Fibroblast of mammary gland (primary cell): Measurements from ENCODE around the gene TMTC1.
A peak's percentile ranks its signal among the peaks of the same experiment; 100 is the strongest.

Experiments used
- DNase-seq: peaks from one replicate; pipeline ENCODE4 v3.0.0-alpha.2; 2010; ENCODE audit warnings: low read depth
- H3K4me3 ChIP-seq: 2 replicates; pipeline ENCODE4 v1.5.1; 2011; ENCODE audit warnings: low read depth, mild to moderate bottlenecking, low read length, moderate library complexity; ENCODE audit not compliant: control insufficient read depth
- TF ChIP-seq, protein P1 (sequence below): conservative IDR thresholded peaks from 2 replicates; pipeline ENCODE4 v1.5.1; 2011; ENCODE audit warnings: low read depth, low read length, inconsistent platforms; ENCODE audit not compliant: control insufficient read depth, insufficient read depth

Gene TMTC1

DNA sequence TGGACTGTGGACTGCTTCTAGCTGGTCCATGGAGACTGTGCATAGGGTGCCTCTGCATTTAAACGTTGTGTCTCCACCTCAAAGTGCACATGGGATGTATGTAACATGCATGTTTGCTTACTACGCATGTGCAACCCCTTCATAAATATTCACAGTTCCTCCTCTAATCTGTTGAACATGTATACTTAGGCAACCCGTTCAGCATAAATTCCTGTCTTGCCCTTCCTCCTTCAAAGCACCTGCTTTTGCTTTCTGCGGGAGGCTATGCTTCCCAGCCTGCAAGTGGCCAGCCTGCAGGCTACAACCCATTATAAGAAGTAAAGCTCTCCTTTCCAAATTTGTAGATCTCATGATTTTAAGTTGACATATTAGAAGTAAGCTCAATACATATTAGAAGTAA, 253.3 kb downstream of the TMTC1 start:
- TF ChIP-seq, protein P1, sequence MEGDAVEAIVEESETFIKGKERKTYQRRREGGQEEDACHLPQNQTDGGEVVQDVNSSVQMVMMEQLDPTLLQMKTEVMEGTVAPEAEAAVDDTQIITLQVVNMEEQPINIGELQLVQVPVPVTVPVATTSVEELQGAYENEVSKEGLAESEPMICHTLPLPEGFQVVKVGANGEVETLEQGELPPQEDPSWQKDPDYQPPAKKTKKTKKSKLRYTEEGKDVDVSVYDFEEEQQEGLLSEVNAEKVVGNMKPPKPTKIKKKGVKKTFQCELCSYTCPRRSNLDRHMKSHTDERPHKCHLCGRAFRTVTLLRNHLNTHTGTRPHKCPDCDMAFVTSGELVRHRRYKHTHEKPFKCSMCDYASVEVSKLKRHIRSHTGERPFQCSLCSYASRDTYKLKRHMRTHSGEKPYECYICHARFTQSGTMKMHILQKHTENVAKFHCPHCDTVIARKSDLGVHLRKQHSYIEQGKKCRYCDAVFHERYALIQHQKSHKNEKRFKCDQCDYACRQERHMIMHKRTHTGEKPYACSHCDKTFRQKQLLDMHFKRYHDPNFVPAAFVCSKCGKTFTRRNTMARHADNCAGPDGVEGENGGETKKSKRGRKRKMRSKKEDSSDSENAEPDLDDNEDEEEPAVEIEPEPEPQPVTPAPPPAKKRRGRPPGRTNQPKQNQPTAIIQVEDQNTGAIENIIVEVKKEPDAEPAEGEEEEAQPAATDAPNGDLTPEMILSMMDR: no peak
- no peak overlapping the region for H3K4me3 ChIP-seq
- no peak for DNase-seq

DNA sequence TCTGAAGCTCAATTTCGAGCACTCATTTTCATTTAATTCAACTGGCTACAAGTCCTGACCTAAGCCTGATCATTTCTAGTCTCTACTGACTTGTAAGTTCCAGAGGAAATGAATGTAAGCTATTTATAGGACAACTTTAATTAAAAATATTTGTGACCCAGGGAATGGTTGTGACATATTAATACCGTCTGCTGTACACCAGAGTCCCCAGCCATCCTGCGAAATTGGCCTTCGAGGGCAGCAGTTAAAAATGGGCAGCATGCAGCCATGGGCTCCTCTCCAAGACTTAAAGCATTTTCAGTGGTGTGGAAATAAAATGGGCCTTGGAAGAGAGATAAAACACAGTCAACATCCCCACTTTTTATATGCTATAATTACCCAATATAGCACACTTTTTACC, 255.6 kb downstream of the TMTC1 start:
- TF ChIP-seq, protein P1: no peak
- H3K4me3 ChIP-seq: no peak overlapping the region
- DNase-seq: no peak

GRCh38 chr12:29521951-29522350, 261.8 kb downstream of the TMTC1 start:
- no peak for DNase-seq
- no peak overlapping the region for H3K4me3 ChIP-seq
- TF ChIP-seq, protein P1: no peak

- TF ChIP-seq, protein P1: peak; percentile 54
- no peak overlapping the region for H3K4me3 ChIP-seq
- peak; percentile 71 for DNase-seq
Measured at GRCh38 chr12:29519585-29520182, 264.1 kb downstream of the TMTC1 start.

DNA sequence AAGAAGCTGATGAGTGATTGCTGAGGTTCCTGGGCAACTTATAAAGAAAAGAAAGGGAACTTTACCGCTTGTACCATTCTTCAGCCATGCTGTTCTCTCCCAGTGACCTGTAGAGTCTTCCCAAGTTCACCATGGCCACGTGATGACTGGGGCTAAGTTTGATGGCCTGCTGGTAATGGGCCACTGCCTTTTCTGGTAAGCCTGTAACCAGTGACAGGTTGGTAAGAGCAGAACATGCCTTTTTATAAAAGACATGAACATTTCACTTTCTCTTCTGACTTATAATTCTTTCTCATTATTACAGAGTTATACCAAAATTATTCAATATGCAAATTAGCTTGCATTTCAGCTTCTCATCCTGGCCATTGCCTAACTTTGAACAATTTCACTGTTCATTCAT, 265.3 kb downstream of the TMTC1 start:
- no peak for DNase-seq
- TF ChIP-seq, protein P1: no peak
- H3K4me3 ChIP-seq: no peak overlapping the region

- DNase-seq: no peak
- H3K4me3 ChIP-seq: no peak overlapping the region
- TF ChIP-seq, protein P1: no peak
Measured at GRCh38 chr12:29517264-29517663, 266.5 kb downstream of the TMTC1 start.

- TF ChIP-seq, protein P1: no peak
- peak; percentile 52 for DNase-seq
- H3K4me3 ChIP-seq: no peak overlapping the region
Measured at GRCh38 chr12:29516431-29516875, 267.3 kb downstream of the TMTC1 start.
